HG03045 (cell line): ENCODE results near the gene NOX4.

Source experiments
- ATAC-seq: cut with Tn5 transposase; IDR thresholded peaks from one replicate; pipeline ENCODE4 v1.9.1; 2021; ENCODE audit warnings: mild to moderate bottlenecking, moderate library complexity; ENCODE audit not compliant: unreplicated experiment

NOX4 gene

GRCh38 chr11:89490981-89491690 lies at the start of gene NOX4:
NOX4 (minus strand) TSS chr11:89491375; CDS start chr11:89491246, 129 bp downstream.
- ATAC-seq, result no peak

DNA sequence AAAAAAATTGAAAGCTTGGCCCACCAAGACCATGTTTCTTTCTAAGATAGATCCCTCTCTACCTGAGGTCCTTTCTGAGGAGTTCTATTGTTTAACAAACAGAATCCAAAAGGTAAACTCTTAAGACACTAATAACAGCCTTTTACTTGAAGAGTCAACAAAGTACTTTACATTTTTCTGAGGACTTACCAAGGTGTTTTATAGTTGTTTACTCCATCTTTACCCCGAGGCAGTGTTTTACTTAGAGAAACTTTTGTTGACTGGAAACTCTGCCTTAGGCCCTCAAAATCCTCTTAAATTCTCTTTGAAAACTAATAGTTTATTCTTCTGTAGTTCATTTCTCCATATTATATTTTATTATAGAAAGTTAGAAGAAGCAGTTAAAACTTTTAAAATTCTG lies 49.7 kb upstream of the NOX4 start:
- no peak for ATAC-seq

DNA sequence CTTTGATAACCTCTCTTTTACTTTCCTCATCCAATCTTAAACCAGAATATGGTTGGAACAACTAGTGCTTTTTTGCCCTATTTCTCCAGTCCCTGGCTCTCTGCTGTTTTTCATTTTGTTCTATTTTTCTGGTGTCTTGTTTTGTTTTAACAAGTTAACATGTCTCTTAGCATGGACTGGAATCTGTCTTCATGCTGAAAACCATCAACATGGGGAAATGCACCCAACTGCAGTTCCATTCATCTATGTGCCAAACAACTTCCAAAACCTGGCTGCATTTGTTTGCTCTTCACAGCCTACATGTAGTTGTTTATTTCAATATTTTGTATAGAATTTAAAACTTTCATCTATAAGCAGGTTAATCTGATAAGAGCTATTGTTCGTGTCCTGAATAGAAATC lies 46.8 kb upstream of the NOX4 start:
- no peak for ATAC-seq

- no peak for ATAC-seq
Observed at GRCh38 chr11:89536926-89537325, 45.8 kb upstream of the NOX4 start.

- ATAC-seq, result no peak
Observed at GRCh38 chr11:89535221-89535620, 44.0 kb upstream of the NOX4 start.

- ATAC-seq, result no peak
Observed at GRCh38 chr11:89529626-89530380, 38.6 kb upstream of the NOX4 start.

DNA sequence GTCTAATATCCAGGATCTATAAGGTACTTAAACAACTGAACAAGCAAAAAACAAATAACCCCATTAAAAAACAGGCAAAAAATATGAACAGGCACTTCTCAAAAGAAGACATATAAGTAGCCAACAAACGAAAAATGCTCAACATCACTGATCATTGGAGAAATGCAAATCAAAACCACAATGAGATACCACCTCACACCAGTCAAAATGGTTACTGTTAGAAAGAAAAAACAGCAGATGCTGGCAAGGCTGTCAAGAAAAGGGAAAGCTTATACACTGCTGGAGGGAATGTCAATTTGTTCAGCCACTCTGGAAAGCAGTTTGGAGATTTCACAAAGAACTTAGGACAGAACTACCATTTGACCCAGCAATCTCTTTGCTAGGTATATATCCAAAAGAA lies 30.6 kb upstream of the NOX4 start:
- no peak for ATAC-seq

GRCh38 chr11:89521294-89521693 lies 30.1 kb upstream of the NOX4 start:
- ATAC-seq, result no peak

DNA sequence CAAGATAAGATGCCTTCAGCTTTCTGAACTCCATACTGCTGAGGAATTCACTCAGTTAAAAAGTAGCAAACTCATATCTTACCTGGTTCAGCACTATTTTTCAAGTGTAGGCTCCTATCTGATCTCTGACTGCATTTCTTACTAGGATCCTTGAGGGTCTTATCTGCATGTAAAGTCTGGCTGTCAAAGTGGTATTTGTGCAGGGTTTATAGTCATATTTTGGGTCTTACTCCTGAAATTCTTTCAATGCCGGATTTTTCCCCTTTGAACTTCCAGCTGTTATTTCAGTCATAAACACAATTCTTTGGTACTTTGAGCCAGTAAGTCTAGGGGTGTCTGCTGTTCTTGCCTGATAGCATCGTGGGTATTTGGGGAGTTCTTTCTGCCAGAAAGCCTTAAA lies 25.3 kb upstream of the NOX4 start:
- ATAC-seq, result no peak

DNA sequence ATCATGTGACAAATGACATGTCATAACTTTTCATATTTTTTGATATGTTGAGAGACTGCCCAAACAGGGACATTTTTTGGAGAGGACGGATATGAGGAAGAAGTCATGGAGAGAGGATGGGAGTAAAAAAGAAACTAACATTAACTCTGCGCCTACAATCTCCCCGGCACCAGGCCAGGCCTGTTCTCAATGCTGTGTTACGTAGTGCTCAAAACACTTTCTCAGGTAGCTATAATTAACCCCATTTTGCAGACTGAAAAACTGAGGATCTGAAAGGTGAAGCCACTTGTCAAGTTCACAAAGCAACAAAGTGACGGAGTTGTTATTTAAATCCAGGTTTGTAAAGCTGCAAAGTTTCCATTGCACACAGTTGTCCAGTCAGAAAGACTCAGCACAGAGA lies 17.4 kb upstream of the NOX4 start:
- ATAC-seq, result no peak

DNA sequence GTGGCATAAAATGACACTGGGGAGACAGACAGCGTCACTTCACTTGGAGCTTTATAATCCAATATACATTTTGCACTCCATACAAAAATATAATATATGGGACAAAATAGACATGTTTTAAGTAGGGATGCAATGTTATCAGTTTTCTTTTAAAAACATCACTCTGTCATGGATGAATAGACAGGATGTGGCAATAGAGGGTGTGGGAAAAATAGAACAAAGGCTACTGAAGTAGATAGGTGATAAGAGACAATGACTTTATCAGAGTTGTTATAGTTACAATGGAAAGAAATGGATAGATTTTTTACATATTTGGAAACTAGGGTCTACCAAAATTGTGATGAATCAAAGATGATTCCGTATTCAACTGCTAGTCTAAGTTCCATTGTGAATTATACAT lies 13.1 kb upstream of the NOX4 start:
- no peak for ATAC-seq

DNA sequence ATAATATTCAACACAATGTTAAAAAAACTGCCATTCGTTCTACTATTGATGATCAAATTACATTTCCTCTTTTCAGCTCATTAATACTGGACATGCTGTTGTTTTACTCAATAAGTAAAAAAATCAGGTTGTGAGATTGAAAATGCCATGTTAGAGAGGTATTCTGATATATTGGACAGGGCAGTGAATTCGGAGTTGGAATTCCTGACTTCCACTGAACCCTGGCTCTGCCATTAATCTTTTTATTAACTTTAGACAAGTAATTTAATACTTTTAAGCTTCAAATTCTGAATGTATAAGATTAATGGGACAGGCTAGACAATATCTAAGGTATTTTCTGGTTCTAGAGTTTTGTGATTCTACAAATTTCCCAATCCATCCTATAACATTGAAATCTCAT lies 12.2 kb upstream of the NOX4 start:
- no peak for ATAC-seq

- ATAC-seq, result no peak
Observed at GRCh38 chr11:89502301-89502700, 11.1 kb upstream of the NOX4 start.

DNA sequence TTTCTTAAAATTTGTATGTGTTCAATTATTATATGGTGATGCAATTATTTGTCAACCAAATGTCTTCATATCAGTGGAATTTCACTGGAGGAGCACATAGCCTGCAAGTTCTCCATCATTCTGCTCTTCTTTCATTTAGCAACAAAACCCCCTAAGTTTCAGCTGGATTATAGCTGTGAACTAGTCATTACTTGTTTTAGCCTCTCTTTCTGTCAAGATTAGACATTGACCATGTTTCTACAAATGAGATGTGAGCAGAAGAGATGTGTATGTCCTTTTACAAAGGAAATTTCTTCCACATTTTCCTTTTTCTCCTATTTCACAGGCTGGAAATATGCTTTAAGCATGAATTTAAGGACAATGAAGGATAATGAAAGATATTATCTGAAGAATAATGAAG lies 9.2 kb upstream of the NOX4 start:
- ATAC-seq, result no peak

DNA sequence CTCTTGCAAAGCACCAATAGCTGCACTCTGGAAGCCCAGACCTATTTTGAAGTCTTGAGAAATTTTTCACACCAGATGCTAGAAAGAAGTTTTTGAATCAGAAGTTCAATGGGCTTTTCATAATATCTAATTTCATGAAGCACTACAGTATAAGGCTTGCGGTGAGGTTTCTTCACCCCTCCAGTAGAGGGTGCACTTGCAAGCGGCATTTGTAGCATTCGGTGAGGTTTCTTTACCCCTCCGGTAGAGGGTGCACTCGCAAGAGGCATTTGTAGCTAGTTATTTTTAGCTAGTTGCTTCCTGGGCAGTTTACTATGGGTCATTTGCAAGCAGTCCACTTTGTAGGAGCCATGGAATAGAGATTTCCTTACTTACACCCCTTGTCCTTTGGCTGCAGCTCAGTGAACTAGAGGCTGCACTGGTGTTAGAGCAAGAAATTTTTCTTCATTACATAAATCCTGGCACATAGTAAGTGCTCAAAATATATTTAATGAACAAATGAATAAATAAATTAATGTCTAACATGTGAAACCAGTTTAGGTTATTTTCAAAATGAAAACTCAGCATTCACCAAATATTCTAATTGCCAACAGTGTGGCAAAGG lies 7.8 kb upstream of the NOX4 start:
- no peak for ATAC-seq

DNA sequence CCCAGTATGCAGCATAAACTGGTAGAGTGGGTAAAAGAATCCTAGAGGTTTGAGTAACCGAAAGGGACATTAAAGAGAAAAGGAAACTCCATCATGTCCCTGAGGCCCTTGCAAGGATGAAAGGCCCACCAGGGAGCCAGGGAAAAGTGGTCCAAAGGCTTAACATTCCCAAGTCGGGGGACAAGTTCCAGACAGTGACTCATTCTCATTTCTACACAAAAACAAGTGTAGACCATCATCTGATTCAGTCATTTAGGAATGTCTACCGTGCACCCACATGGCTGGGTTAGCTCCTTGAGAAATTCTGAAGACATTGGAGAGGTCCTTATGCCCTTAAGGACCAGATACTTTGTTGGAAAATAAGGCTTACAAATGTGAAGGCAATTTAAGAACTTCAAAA lies 4.8 kb upstream of the NOX4 start:
- ATAC-seq, result no peak

DNA sequence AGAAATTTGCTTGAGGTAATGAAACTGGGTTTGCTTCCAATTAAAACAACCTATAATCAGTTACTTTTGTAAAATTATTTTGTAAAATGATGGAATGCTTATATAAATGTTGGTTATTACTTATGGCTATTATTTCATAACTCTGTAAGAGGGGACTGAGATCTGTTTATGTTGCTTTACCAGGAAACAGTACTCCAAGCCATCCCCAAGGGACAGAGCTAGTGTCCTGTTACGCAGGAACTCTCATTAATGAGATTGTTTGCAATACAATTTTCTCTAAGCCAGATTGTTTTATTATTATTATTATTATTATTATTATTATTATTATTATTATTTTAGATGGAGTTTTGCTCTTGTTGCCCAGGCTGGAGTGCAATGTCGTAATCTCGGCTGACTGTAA lies 2.3 kb upstream of the NOX4 start:
- no peak for ATAC-seq

- ATAC-seq, result no peak
Observed at GRCh38 chr11:89490602-89490980, 584 bp downstream of the NOX4 start.

DNA sequence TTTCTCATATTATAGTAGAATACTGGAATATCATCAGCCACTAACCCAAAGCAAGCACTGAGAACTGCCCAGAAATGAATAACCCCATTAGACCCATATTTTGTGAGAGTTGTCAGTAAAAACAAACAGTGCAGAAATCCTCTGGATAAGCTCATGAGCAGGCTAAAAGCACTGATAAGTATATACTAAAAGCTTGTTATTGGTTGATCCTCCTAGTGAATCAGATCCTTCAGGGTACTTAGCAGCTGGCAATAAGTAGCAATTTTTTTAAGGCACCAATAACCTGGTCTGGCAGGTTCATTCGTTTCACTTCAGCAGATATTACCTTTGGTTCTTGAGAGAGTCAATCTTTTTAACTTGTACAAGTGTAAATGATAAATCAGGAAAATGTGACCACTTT lies 1.2 kb downstream of the NOX4 start:
- no peak for ATAC-seq

DNA sequence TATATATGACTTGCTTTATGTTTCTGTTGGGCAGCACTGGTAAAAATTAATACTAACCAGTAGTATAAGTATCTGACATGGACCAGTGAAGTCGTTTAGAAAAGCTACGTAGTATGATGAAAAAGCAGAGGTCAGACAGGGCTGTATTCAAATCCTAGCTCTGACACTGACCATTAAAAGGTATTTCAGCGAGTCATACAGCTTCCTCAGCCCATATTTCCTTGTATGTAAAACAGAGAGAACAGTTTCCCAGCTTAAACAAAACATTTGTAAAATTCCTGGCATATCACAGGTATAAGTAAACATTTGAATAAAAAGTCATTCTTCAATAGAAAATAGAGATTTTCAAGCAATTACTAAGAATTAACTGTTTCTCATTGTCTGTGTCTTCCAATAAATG lies 4.2 kb downstream of the NOX4 start:
- no peak for ATAC-seq

DNA sequence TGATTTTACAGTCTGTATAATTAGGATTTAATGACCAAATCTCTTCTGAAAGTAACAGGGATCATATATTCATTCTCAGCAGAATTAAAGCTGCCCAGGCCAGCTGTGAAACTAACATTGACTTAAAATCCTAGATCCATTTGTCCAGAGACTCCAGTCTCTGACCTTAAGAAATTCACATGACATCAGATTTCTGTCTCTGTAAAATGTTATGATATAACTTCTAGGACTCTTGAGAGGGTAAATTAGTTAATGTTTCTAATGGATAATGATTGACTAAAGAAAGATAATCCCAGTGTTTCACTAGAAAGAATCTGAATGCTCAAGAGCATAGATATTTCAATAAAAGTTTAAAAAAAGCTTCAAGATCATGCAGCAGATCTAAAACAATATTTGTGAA lies 6.3 kb downstream of the NOX4 start:
- no peak for ATAC-seq

GRCh38 chr11:89477175-89477574 lies 14.0 kb downstream of the NOX4 start:
- ATAC-seq, result no peak
